HG02798 (cell line): ENCODE results near the gene NLE1.
A peak's percentile ranks its signal among the peaks of the same experiment; 100 is the strongest.

ENCODE experiments used
- ATAC-seq: cut with Tn5 transposase; IDR thresholded peaks from one replicate; pipeline ENCODE4 v1.9.1; 2021; ENCODE audit warnings: mild to moderate bottlenecking; ENCODE audit not compliant: unreplicated experiment, poor library complexity

Gene NLE1

DNA sequence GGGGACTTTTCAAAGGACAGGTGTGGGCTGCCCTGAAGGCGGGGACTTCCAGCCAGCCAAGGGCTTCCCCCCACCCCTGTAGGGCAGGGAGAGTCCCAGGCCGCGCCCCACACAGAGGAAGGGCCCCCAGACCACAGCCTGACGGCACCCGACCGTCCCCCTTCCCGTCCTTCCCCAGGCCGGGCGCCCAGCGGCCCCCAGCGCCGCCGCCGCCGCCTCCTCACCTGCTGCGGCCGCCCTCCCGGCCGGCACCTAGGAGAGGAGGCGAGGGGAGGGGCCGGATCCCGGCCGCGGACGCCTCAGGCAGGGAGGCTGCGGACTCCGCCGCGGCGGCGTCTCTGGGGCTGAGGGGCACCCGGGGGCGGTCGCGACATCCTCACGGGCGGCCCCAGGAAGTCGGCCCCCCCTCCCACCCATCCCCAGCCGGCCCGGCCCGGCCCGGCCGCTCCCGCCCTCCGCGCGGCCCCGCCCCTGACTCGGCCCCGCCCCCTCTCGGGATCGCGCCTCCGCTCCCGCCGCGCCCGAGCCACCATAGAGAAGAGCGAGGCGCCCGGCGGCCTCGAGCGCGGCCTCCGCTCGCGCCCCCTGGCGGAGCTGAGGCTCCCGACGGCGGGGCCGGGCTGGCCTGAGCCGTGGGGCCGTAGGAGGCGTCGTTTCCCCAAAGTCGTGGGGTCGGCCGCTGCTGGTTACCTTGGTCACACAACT is 53.1 kb downstream of the NLE1 start:
- ATAC-seq = peak; percentile 81

GRCh38 chr17:35088356-35088880 is 53.7 kb downstream of the NLE1 start:
- peak; percentile 5 for ATAC-seq

- ATAC-seq = no peak
These were observed 54.3 kb downstream of the NLE1 start for GRCh38 chr17:35087731-35088355.

DNA sequence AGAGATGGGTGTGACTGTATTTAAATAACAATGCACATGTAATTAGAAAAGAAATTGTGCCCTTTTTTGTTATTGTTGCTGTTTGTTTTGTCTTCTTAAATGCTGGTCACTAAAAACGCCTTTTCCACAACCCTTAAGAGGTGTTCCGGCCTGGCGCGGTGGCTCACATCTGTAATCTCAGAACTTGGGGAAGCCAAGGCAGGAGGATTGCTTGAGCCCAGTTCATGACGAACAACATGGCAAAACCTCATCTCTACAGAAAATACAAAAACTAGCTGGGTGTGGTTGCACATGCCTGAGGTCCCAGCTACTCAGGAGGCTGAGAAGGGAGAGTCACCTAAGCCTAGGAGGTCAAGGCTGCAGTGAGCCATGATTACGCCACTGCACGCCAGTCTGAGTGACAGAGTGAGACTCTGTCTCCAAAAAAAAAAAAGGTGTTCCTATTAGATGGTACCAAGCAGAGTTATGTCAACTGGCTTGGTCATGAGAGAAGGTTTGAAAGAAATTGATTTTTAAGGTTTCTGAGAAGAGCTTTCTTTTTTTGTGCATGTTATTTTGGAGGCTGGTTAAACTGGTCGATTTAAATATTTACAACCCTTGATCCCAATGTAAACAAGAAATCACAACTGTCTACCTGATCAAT is 55.1 kb downstream of the NLE1 start:
- no peak for ATAC-seq

DNA sequence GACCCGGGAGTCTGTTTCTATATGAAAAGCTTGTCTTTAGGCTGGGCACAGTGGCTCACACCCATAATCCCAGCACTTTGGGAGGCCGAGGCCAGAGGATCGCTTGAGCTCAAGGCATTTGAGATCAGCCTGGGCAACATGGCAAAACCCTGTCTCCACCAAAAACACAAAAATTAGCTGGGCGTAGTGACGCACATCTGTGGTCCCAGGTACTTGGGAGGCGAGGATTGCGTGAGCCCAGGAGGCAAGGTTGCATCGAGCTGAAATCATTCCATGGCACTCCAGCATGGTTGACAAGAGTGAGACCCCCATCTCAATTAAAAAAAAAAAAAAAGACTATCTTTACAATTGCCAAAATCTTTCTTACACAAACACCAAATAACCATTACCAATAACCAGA is 55.9 kb downstream of the NLE1 start:
- ATAC-seq = no peak

DNA sequence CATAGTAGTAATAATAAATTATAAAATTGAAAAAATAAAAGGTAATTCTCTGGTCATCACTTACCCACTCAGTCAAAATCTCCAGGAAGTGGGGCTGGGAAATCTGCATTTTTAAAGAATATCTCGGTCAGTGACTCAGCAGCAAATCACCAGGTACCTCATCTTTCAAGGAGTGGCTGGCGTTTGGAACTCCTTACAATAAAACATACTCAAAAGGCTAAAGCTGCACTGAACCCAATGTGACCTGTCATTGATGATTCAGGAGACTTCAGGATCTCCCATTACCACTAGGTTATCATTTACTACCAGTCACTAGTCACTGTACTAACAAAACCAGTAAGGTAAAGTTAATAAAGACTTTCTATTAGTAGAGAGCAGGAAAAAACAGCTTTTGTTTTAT is 57.1 kb downstream of the NLE1 start:
- no peak for ATAC-seq

- no peak for ATAC-seq
These were observed 59.0 kb downstream of the NLE1 start for GRCh38 chr17:35083071-35083470.

DNA sequence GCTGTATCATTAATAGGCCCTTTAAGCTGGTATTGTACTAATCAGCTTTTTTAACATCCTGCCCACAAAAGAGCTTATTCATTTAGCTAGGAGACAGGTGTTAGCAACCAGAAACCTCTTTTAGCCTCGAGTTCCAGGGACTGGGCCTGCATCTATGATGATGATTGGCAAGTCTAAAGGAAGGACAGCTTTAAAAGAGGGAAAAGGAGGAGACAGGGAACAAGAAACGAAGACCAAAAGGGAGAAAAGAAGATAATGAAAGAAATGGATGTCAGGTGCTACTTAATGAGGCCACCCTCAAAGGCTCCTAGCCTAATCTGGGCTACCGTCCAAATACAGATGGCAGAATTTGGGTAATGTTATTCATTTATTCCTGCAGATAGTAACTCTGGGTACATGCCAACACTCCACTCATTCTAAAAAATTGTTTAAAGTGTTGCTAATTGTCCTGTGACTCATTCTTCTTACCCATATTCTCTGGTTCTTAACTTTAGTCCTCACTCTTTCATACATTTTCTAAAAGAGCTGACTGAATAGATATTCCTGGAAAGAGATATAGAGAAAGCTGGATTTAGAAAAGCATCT is 59.9 kb downstream of the NLE1 start:
- no peak for ATAC-seq

GRCh38 chr17:35081638-35082037 is 60.5 kb downstream of the NLE1 start:
- ATAC-seq = no peak

DNA sequence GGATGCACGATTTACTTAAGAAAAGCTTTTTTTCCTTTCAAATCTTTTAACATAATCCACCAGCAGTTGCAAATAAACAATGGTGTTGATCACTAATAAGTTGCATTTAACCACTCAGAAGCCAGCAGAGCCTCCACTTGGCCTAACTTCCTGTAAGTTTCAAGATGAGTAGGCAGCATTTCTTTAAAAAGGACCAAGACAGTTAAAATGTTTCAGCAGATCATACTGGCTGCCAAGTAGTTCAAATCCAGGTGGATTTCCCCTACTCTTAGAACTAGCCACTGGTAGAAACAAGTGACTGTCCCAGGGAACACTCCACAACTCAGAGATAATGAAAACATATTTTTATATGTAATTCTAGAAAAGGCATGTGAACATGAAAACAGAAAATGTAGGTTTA is 61.6 kb downstream of the NLE1 start:
- ATAC-seq = peak; percentile 67

DNA sequence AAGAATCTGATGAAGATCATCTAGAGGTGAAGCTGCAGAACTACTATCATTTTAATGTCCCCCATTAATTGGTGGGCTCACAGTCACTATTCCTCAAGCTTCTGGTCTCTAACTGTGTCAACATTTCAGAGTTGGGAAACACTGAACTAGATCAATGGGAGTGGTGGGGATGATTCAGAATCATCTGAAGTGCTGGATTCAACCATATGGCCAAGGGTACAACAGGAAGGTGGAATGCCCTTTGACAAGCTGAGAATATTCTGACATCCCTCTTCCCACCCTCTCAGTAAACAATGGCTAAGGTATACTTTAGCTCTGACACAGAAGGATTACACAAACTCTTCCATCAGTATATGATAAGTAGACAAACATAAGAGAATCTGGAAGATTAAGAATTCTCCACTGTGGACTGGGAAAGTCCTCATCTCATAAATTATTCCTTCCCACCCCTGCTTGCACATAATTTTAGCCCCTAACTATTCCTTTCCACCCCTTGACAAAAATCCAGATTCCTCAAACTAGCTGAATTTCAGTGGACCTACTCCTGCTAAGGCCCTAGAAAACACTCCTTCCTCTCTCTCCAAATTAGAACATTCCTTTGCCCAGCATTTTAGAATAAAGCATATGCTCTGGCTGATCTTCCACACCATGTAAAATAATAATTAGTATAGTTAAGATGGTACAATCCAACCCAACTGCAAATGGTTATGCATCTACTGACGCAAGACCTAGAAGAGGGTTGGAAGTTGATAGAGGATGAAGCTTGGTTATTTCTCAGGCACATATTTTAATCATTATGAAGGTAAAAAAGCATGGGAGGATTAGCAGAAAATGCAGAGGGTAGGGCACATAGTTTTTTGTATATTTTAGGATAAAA is 62.3 kb downstream of the NLE1 start:
- no peak for ATAC-seq
